ENCODE measurements around the gene WNT9B. TPM values are rescaled to one million over a fixed set of nuclear protein-coding genes. Genes with fewer than 3 reads are reported as not detected.

WNT9B gene
- total and polyA plus RNA-seq, 9 of the 15 experiments (the other 6 are each of a cell fraction or from before 2014, with no cell fraction given) = not detected

- POLR2A ChIA-PET = interaction anchor here (0.6 to 2.4 kb wide), 4 partner anchors 11 to 1057 kb away, joined by 3 to 8 read pairs (median 4); no protein-coding TSS in a partner anchor
- ATAC-seq (no peak), DNase-seq (ENCODE audit: extremely low read depth in 1 of 4, low spot score in 3 of 4) (no peak), FAIRE-seq (no peak)
- no peaks in the 10 kb centered on the region for H4K20me1 ChIP-seq (replicated peaks; ENCODE audit: control insufficient read depth, insufficient read depth, low read length)
- no peaks in the 10 kb centered on the region for H3K79me2 ChIP-seq (ENCODE audit: control insufficient read depth, insufficient read depth, low read length)
- no TSS peak for BruUV-seq (replicated peaks)
- no peaks in the 10 kb centered on the region for H3K9me3 ChIP-seq (replicated peaks; ENCODE audit: control insufficient read depth, insufficient read depth, low read depth, low read length)
- in situ Hi-C loops (cut with MboI) (no loop called here), intact Hi-C loops (cut with micrococcal nuclease) (no loop called here)
- H2AFZ ChIP-seq (ENCODE audit: low read depth, low read length) = no peak overlapping the region
- H3K9me1 ChIP-seq (ENCODE audit: control insufficient read depth, insufficient read depth, low read length) = peaks cover 1% of the 10 kb centered on the region
- no peak overlapping the region for H3K27ac ChIP-seq (ENCODE audit: extremely low read depth, low read depth, low read length)
- H3K4me1 ChIP-seq (replicated peaks in 1 of 2; ENCODE audit: control insufficient read depth in 2 of 2, insufficient read depth in 2 of 2, low read length in 2 of 2) = peaks cover 4 to 13% of the 10 kb centered on the region in 2 experiments; a peak in 4 of 5 replicates
- H3K4me3 ChIP-seq = no peak overlapping the region
- CTCF ChIA-PET (ENCODE audit: low intra/inter-chr PET ratio) = no interaction called here
- WGBS (ENCODE audit: insufficient coverage, low coverage, missing lambda C conversion rate) = 21% methylated on average over 8 of the region's 14 CpGs
- peak overlapping the region in 1 of 2 experiments; percentile 43; a peak in 1 of 4 replicates for H3K9ac ChIP-seq (ENCODE audit: insufficient read depth in 1 of 2, low read depth in 2 of 2, low read length in 2 of 2)
- peaks cover 15 to 26% of the 10 kb centered on the region in 2 experiments; a peak in 4 of 5 replicates for H3K27me3 ChIP-seq (ENCODE audit: control insufficient read depth in 2 of 2, insufficient read depth in 2 of 2, low read length in 2 of 2)
- no peak overlapping the region for H3K4me2 ChIP-seq (ENCODE audit: insufficient read depth, low read length)
- H3K36me3 ChIP-seq (ENCODE audit: control insufficient read depth, insufficient read depth, low read length) = no peaks in the 10 kb centered on the region
- TF ChIP-seq FUS (optimal IDR thresholded peaks at IDR 0.05; ENCODE audit: low read depth, low read length) (no peak), E2F3 (CRISPR knock-in tag; IDR thresholded peaks at IDR 0.05) (no peak), ZNF780A (CRISPR knock-in tag; IDR thresholded peaks at IDR 0.05) (no peak), ZNF75A (CRISPR knock-in tag; IDR thresholded peaks at IDR 0.05) (no peak), ZNF274 (IDR thresholded peaks at IDR 0.05; ENCODE audit: borderline replicate concordance, low read depth, low read length) (no peak), ZSCAN29 (IDR thresholded peaks at IDR 0.05) (no peak), ZZZ3 (IDR thresholded peaks at IDR 0.05) (no peak), ZNF592 (IDR thresholded peaks at IDR 0.05) (no peak), POLR2A (conservative IDR thresholded peaks at IDR 0.05) (no peak), ATF2 (CRISPR knock-in tag; IDR thresholded peaks at IDR 0.05) (no peak), SIN3A (IDR thresholded peaks at IDR 0.05; ENCODE audit: borderline replicate concordance in 2 of 2, control insufficient read depth in 1 of 2, low read depth in 2 of 2, low read length in 2 of 2) (no peak), POLR2AphosphoS5 (IDR thresholded peaks at IDR 0.05; ENCODE audit: control insufficient read depth, insufficient read depth, low read depth, low read length) (no peak), NCOA4 (IDR thresholded peaks at IDR 0.05; ENCODE audit: partially characterized antibody) (no peak), PHB (CRISPR knock-in tag; IDR thresholded peaks at IDR 0.05) (no peak), HNRNPL (IDR thresholded peaks at IDR 0.05; ENCODE audit: low read depth, low read length) (no peak), L3MBTL2 (IDR thresholded peaks at IDR 0.05) (no peak)
Measured at GRCh38 chr17:46908068-46908737, 56.8 kb downstream of the WNT9B start.

Data from K562 (cell line).